ENCODE measurements around the gene GABPA. TPM values are rescaled to one million over a fixed set of nuclear protein-coding genes. Genes with fewer than 3 reads are reported as not detected.
"Not testable (repeated sequence)": the region's sequence is repeated elsewhere in the genome, so short reads cannot be mapped to it uniquely, and the experiment has no call there.

Gene GABPA
- 15.8 and 16.4 TPM in 2 replicates for total RNA-seq

DNA sequence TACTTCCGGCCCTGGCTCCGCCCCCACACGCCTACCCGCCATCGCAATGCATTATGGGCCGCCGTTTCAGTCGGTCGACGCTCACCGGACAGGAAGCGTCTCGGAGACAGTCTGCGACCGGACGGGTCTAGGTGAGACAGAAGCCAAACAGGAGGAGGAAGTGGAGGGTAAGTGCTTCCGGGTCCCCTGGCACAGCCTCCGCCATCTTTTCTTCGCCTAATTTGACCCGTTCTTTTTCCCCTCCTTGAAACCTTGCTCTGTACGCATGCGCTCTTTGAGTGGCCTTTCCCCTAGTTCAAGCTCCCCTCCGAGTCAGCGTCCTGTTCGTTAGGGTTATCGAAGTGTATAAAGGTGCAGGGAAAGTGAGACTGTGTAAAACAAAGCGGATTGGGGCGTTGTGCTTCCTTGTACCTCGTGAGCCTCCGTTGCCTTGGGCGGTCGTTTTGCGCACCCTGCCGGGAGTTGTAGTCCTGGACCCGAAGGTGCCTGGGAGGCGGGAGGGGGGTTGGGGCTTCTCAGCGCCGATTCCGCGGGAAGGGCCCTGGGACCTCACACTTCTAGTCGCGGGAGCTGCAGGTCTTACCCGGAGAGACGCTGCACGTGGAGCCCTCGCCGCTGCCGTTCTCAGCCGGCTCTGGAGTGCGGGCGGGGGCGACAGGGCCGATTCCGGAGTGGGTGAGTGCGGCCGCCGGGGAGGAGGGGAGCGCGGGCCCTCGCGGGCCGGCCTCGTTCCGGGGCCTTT lies at the start of gene GABPA, which contains the start of gene ATP5PF:
Gene GABPA, plus strand, starts transcription at position 69 of the 742 bp plus-strand sequence. CDS start 6,627 bp downstream, outside the sequence.
Gene ATP5PF, minus strand, starts transcription at position 1 of the 742 bp plus-strand sequence. CDS start 5,110 bp downstream, outside the sequence.
- DNase-seq (ENCODE audit: low read depth) (peak; percentile 94), FAIRE-seq (no peak)
- no peak for TF ChIP-seq CTCF (IDR thresholded peaks at IDR 0.05; ENCODE audit: insufficient read depth, low read length, severe bottlenecking)
- H3K27me3 ChIP-seq (ENCODE audit: control insufficient read depth, insufficient read depth, low read length): no peaks in the 10 kb centered on the region
- no peaks in the 10 kb centered on the region for H3K36me3 ChIP-seq (ENCODE audit: control insufficient read depth, insufficient read depth, low read length)
- peak within 1 kb of the TSS; percentile 91 for H3K4me3 ChIP-seq (ENCODE audit: low read depth, low read length)

DNA sequence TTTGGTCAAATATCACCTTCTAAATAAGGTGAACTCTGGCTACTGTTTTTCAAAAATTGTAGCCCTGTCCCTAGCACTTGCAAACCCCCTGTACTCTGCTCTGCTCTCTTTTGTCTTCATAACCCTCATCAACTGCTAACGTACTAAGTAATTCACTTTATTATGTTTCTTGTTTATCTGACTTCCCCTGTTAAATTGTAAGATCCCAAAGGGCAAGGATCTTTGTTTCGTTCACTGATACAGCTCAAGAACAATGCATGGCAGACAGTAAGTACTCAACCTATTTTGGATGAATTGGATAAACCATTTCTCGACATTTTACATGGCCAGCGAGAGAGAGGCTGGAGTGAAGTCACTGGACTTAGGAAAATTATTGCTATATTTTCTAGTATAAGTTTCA lies 47.0 kb upstream of the GABPA start:
- DNase-seq (ENCODE audit: low read depth): no peak
- Histone ChIP-seq H3K36me3 (ENCODE audit: control insufficient read depth, insufficient read depth, low read length) (no peaks in the 10 kb centered on the region), H3K27me3 (ENCODE audit: control insufficient read depth, insufficient read depth, low read length) (no peaks in the 10 kb centered on the region), H3K4me3 (ENCODE audit: low read depth, low read length) (no peak overlapping the region)
- FAIRE-seq: no peak
- TF ChIP-seq CTCF (IDR thresholded peaks at IDR 0.05; ENCODE audit: insufficient read depth, low read length, severe bottlenecking): no peak

- no peaks in the 10 kb centered on the region for H3K36me3 ChIP-seq (ENCODE audit: control insufficient read depth, insufficient read depth, low read length)
These were observed 46.3 kb upstream of the GABPA start for GRCh38 chr21:25688275-25689155.

GRCh38 chr21:25689226-25689625 lies 45.5 kb upstream of the GABPA start:
- no peak for TF ChIP-seq CTCF (IDR thresholded peaks at IDR 0.05; ENCODE audit: insufficient read depth, low read length, severe bottlenecking)
- no peaks in the 10 kb centered on the region for H3K27me3 ChIP-seq (ENCODE audit: control insufficient read depth, insufficient read depth, low read length)
- DNase-seq (ENCODE audit: low read depth): no peak
- no peak overlapping the region for H3K4me3 ChIP-seq (ENCODE audit: low read depth, low read length)
- FAIRE-seq: no peak
- no peaks in the 10 kb centered on the region for H3K36me3 ChIP-seq (ENCODE audit: control insufficient read depth, insufficient read depth, low read length)

More at GRCh38 chr21:25688275-25689155, 46.3 kb upstream of the GABPA start:
- Histone ChIP-seq H3K27me3 (ENCODE audit: control insufficient read depth, insufficient read depth, low read length) (no peaks in the 10 kb centered on the region), H3K4me3 (ENCODE audit: low read depth, low read length) (no peak overlapping the region)
- FAIRE-seq (no peak), DNase-seq (ENCODE audit: low read depth) (no peak)
- no peak for TF ChIP-seq CTCF (IDR thresholded peaks at IDR 0.05; ENCODE audit: insufficient read depth, low read length, severe bottlenecking)

- Histone ChIP-seq H3K4me3 (ENCODE audit: low read depth, low read length) (no peak overlapping the region), H3K27me3 (ENCODE audit: control insufficient read depth, insufficient read depth, low read length) (no peaks in the 10 kb centered on the region), H3K36me3 (ENCODE audit: control insufficient read depth, insufficient read depth, low read length) (no peaks in the 10 kb centered on the region)
- DNase-seq (ENCODE audit: low read depth): no peak
- FAIRE-seq: no peak
- TF ChIP-seq CTCF (IDR thresholded peaks at IDR 0.05; ENCODE audit: insufficient read depth, low read length, severe bottlenecking): no peak
These were observed 42.8 kb upstream of the GABPA start for GRCh38 chr21:25691976-25692375.

GRCh38 chr21:25695461-25695860 lies 39.3 kb upstream of the GABPA start:
- not testable (repeated sequence) for DNase-seq (ENCODE audit: low read depth); H3K27me3 ChIP-seq (ENCODE audit: control insufficient read depth, insufficient read depth, low read length); FAIRE-seq; H3K36me3 ChIP-seq (ENCODE audit: control insufficient read depth, insufficient read depth, low read length); H3K4me3 ChIP-seq (ENCODE audit: low read depth, low read length)
